Mucosa of stomach (tissue), 1 donor: ENCODE measurements around the gene VPREB1.
"Not testable (repeated sequence)": the region's sequence is repeated elsewhere in the genome, so short reads cannot be mapped to it uniquely, and the experiment has no call there.

Experiments used
- H3K27me3 ChIP-seq: one replicate; pipeline ENCODE4 v1.7.0; 2013; ENCODE audit warnings: mild to moderate bottlenecking, low read length; ENCODE audit not compliant: control insufficient read depth, insufficient read depth
- H3K36me3 ChIP-seq: one replicate; pipeline ENCODE4 v1.7.0; 2013; ENCODE audit warnings: low read length; ENCODE audit not compliant: control insufficient read depth, insufficient read depth
- H3K4me1 ChIP-seq: one replicate; pipeline ENCODE4 v1.7.0; 2013; ENCODE audit warnings: mild to moderate bottlenecking, low read length; ENCODE audit not compliant: control insufficient read depth, insufficient read depth
- H3K4me3 ChIP-seq: one replicate; pipeline ENCODE4 v1.7.0; 2013; ENCODE audit warnings: low read length
- H3K9ac ChIP-seq: one replicate; pipeline ENCODE4 v1.7.0; 2013; ENCODE audit warnings: mild to moderate bottlenecking, low read length, moderate library complexity
- H3K9me3 ChIP-seq: one replicate; pipeline ENCODE4 v1.7.0; 2013; ENCODE audit warnings: mild to moderate bottlenecking, low read length, moderate library complexity; ENCODE audit not compliant: control insufficient read depth
- donor health status: Pancreatic carcinoma.

The VPREB1 gene

GRCh38 chr22:22262332-22263074, 17.9 kb downstream of the VPREB1 start:
- H3K4me1 ChIP-seq, H3K9me3 ChIP-seq, H3K36me3 ChIP-seq, H3K4me3 ChIP-seq, H3K9ac ChIP-seq, H3K27me3 ChIP-seq: not testable (repeated sequence)

- H3K4me1 ChIP-seq, H3K36me3 ChIP-seq, H3K27me3 ChIP-seq, H3K4me3 ChIP-seq, H3K9ac ChIP-seq, H3K9me3 ChIP-seq: not testable (repeated sequence)
Measured at GRCh38 chr22:22263823-22264222, 19.2 kb downstream of the VPREB1 start.

GRCh38 chr22:22270036-22270676, 25.6 kb downstream of the VPREB1 start:
- H3K9ac ChIP-seq, H3K27me3 ChIP-seq, H3K4me1 ChIP-seq, H3K4me3 ChIP-seq, H3K36me3 ChIP-seq, H3K9me3 ChIP-seq: not testable (repeated sequence)

- not testable (repeated sequence) for H3K36me3 ChIP-seq, H3K27me3 ChIP-seq, H3K4me1 ChIP-seq, H3K9me3 ChIP-seq, H3K4me3 ChIP-seq, H3K9ac ChIP-seq
Measured at GRCh38 chr22:22277423-22277822, 32.8 kb downstream of the VPREB1 start.

- not testable (repeated sequence) for H3K4me3 ChIP-seq, H3K27me3 ChIP-seq, H3K36me3 ChIP-seq, H3K4me1 ChIP-seq, H3K9ac ChIP-seq, H3K9me3 ChIP-seq
Measured at GRCh38 chr22:22284962-22285756, 40.6 kb downstream of the VPREB1 start.

GRCh38 chr22:22286390-22287105, 42.0 kb downstream of the VPREB1 start:
- not testable (repeated sequence) for H3K36me3 ChIP-seq, H3K4me3 ChIP-seq, H3K27me3 ChIP-seq, H3K9ac ChIP-seq, H3K4me1 ChIP-seq, H3K9me3 ChIP-seq

- H3K4me1 ChIP-seq, H3K9ac ChIP-seq, H3K4me3 ChIP-seq, H3K36me3 ChIP-seq, H3K27me3 ChIP-seq, H3K9me3 ChIP-seq: not testable (repeated sequence)
Measured at GRCh38 chr22:22287106-22287626, 42.6 kb downstream of the VPREB1 start.

- H3K9ac ChIP-seq, H3K9me3 ChIP-seq, H3K4me1 ChIP-seq, H3K27me3 ChIP-seq, H3K4me3 ChIP-seq, H3K36me3 ChIP-seq: not testable (repeated sequence)
Measured at GRCh38 chr22:22289666-22290065, 45.1 kb downstream of the VPREB1 start.

- not testable (repeated sequence) for H3K27me3 ChIP-seq, H3K4me3 ChIP-seq, H3K4me1 ChIP-seq, H3K36me3 ChIP-seq, H3K9ac ChIP-seq, H3K9me3 ChIP-seq
Measured at GRCh38 chr22:22291129-22291806, 46.7 kb downstream of the VPREB1 start.

GRCh38 chr22:22292656-22293055, 48.1 kb downstream of the VPREB1 start:
- H3K36me3 ChIP-seq, H3K4me1 ChIP-seq, H3K4me3 ChIP-seq, H3K9me3 ChIP-seq, H3K9ac ChIP-seq, H3K27me3 ChIP-seq: not testable (repeated sequence)

GRCh38 chr22:22293436-22293835, 48.9 kb downstream of the VPREB1 start:
- H3K4me1 ChIP-seq, H3K9ac ChIP-seq, H3K27me3 ChIP-seq, H3K4me3 ChIP-seq, H3K36me3 ChIP-seq, H3K9me3 ChIP-seq: not testable (repeated sequence)
